IMR-90 (cell line): ENCODE results near the gene PTK7. TPM values are rescaled to one million over a fixed set of nuclear protein-coding genes. Genes with fewer than 3 reads are reported as not detected.

Experiments
- ATAC-seq: fragments of 200-7000 bp; cut with Tn5 transposase; 2 replicates; pipeline ENCODE4 v1.9.1; 2020; ENCODE audit warnings: low read depth, mild to moderate bottlenecking, moderate library complexity
- BruUV-seq: library from RNA; stranded (reverse); fragments of 400-500 nt; replicated peaks from 2 replicates; lab custom pipeline; 2021; lab: Mats Ljungman, UMichigan
- CTCF ChIA-PET: fragments of 300-600 bp; formaldehyde crosslinking; extraction: SDS; loops from one replicate; lab custom pipeline; 2021; ENCODE audit warnings: antibody characterized with exemption; lab: Yijun Ruan, JAX
- POLR2A ChIA-PET: fragments of 300-600 bp; sonication (Branson Sonifier 250); formaldehyde crosslinking; loops from one replicate; lab custom pipeline; 2022; ENCODE audit warnings: antibody characterized with exemption; ENCODE audit not compliant: unreplicated experiment; lab: Charles Lee
- DNase-seq: peaks from one replicate; pipeline ENCODE4 v3.0.0; 2013
- H2AFZ ChIP-seq: replicated peaks from 2 replicates; pipeline ENCODE3; 2013; ENCODE audit warnings: low read length, mild to moderate bottlenecking; ENCODE audit not compliant: poor library complexity
- H2AK5ac ChIP-seq: 2 replicates; pipeline ENCODE4 v1.6.1; 2013; ENCODE audit warnings: low read depth, low read length, inconsistent platforms
- H2AK9ac ChIP-seq: replicated peaks from 2 replicates; pipeline ENCODE3; 2013; ENCODE audit warnings: mild to moderate bottlenecking, low read depth, low read length, moderate library complexity; ENCODE audit not compliant: poor library complexity
- H2BK120ac ChIP-seq: 2 replicates; pipeline ENCODE4 v1.6.1; 2013; ENCODE audit warnings: low read depth, low read length, inconsistent platforms
- H2BK15ac ChIP-seq: 3 replicates; pipeline ENCODE4 v1.6.1; 2013; ENCODE audit warnings: low read depth, low read length, inconsistent platforms
- H2BK20ac ChIP-seq: 2 replicates; pipeline ENCODE4 v1.6.1; 2013; ENCODE audit warnings: low read depth, mild to moderate bottlenecking, inconsistent platforms, low read length, moderate library complexity
- H2BK5ac ChIP-seq: 2 replicates; pipeline ENCODE4 v1.6.1; 2013; ENCODE audit warnings: mild to moderate bottlenecking, low read depth, low read length, inconsistent platforms; ENCODE audit not compliant: poor library complexity, severe bottlenecking
- H3K14ac ChIP-seq: replicated peaks from 2 replicates; pipeline ENCODE4 v1.6.1; 2013; ENCODE audit warnings: low read depth, low read length, inconsistent platforms
- H3K18ac ChIP-seq: 2 replicates; pipeline ENCODE4 v1.6.1; 2013; ENCODE audit warnings: low read depth, low read length, control low read depth
- H3K23ac ChIP-seq: 2 replicates; pipeline ENCODE4 v1.6.1; 2013; ENCODE audit warnings: low read depth, low read length, inconsistent platforms
- H3K27ac ChIP-seq: 2 replicates; pipeline ENCODE4 v1.5.1; 2013; ENCODE audit warnings: mild to moderate bottlenecking, control low read depth, low read length; ENCODE audit not compliant: insufficient read depth
- H3K27me3 ChIP-seq: 2 replicates; pipeline ENCODE4 v1.6.1; 2013; ENCODE audit warnings: low read length; ENCODE audit not compliant: control insufficient read depth, insufficient read depth
- H3K36me3 ChIP-seq: 2 replicates; pipeline ENCODE4 v1.6.1; 2013; ENCODE audit warnings: low read length, mixed read lengths; ENCODE audit not compliant: control insufficient read depth, insufficient read depth
- H3K4ac ChIP-seq: 2 replicates; pipeline ENCODE4 v1.6.1; 2013; ENCODE audit warnings: low read depth, low read length, inconsistent platforms
- H3K4me1 ChIP-seq: 2 replicates; pipeline ENCODE4 v1.6.1; 2013; ENCODE audit warnings: low read length, mixed read lengths; ENCODE audit not compliant: control insufficient read depth, insufficient read depth
- H3K4me2 ChIP-seq: 2 replicates; pipeline ENCODE4 v1.6.1; 2013; ENCODE audit warnings: low read depth, mild to moderate bottlenecking, control low read depth, low read length, moderate library complexity
- H3K4me3 ChIP-seq: 2 replicates; pipeline ENCODE4 v1.5.1; 2013; ENCODE audit warnings: low read depth, mild to moderate bottlenecking, control low read depth, low read length, moderate library complexity; ENCODE audit not compliant: insufficient read depth
- H3K56ac ChIP-seq: 2 replicates; pipeline ENCODE4 v1.6.1; 2013; ENCODE audit warnings: low read length, inconsistent platforms; ENCODE audit not compliant: insufficient read depth; ENCODE audit errors: extremely low read depth
- H3K79me1 ChIP-seq, 2 experiments: 2 replicates each; pipeline ENCODE4 v1.6.1; 2013; ENCODE audit warnings: low read length in 2 of 2, inconsistent platforms in 1 of 2, low read depth in 1 of 2
- H3K9ac ChIP-seq: 2 replicates; pipeline ENCODE4 v1.6.1; 2013; ENCODE audit warnings: low read depth, low read length, control low read depth
- H3K9me1 ChIP-seq: 2 replicates; pipeline ENCODE4 v1.6.1; 2013; ENCODE audit warnings: low read length, inconsistent platforms; ENCODE audit not compliant: insufficient read depth
- H3K9me3 ChIP-seq: 2 replicates; pipeline ENCODE4 v1.6.1; 2013; ENCODE audit warnings: low read length; ENCODE audit not compliant: control insufficient read depth, insufficient read depth
- H4K20me1 ChIP-seq: 2 replicates; pipeline ENCODE4 v1.6.1; 2013; ENCODE audit warnings: low read length, inconsistent platforms; ENCODE audit not compliant: insufficient read depth
- H4K5ac ChIP-seq: 2 replicates; pipeline ENCODE4 v1.6.1; 2013; ENCODE audit warnings: mild to moderate bottlenecking, low read depth, low read length, control low read depth
- H4K8ac ChIP-seq, 2 experiments: 2 replicates each; pipeline ENCODE4 v1.6.1; 2013; ENCODE audit warnings: low read depth in 2 of 2, low read length in 2 of 2, control low read depth in 1 of 2, inconsistent platforms in 1 of 2
- H4K91ac ChIP-seq: 2 replicates; pipeline ENCODE4 v1.6.1; 2013; ENCODE audit warnings: low read depth, low read length, inconsistent platforms; ENCODE audit not compliant: insufficient read depth
- BHLHE40 ChIP-seq: fragments of 150-350 bp; IDR thresholded peaks from 2 replicates; pipeline ENCODE4 v1.6.1; 2016; ENCODE audit warnings: mild to moderate bottlenecking, low read depth, low read length
- MAFK ChIP-seq: IDR thresholded peaks from 2 replicates; pipeline ENCODE4 v1.6.1; 2012; ENCODE audit warnings: low read depth, low read length, improper control_type of control experiment
- MXI1 ChIP-seq: IDR thresholded peaks from 2 replicates; pipeline ENCODE4 v1.6.1; 2012; ENCODE audit warnings: low read depth, mild to moderate bottlenecking, low read length, moderate library complexity, borderline replicate concordance
- WGBS, 2 experiments: methylation state at CpG; one replicate each; pipeline versions ENCODE4 v1.1.5 to v1.1.7; 2013; ENCODE audit warnings: missing lambda C conversion rate in 2 of 2; ENCODE audit not compliant: insufficient read length in 1 of 2; ENCODE audit errors: extremely low coverage in 2 of 2; 5-methylcytosine and 5-hydroxymethylcytosine counted together
- dilution Hi-C: fragments of 300-500 bp; cut with HindIII; formaldehyde crosslinking; loops from one replicate; pipeline ENCODE4 v1.14.3; 2018; ENCODE audit warnings: low sequenced_read_pairs; ENCODE audit not compliant: unreplicated experiment
- in situ Hi-C: fragments of 300-500 bp; cut with MboI; formaldehyde crosslinking; loops from 3 replicates; pipeline ENCODE4 v1.14.3; 2019; ENCODE audit warnings: low sequenced_read_pairs, inconsistent platforms, mixed read lengths
- intact Hi-C: fragments of 100-400 bp; cut with micrococcal nuclease; formaldehyde crosslinking; loops from 2 replicates; pipeline ENCODE4 v1.10.0; 2022
- polyA plus RNA-seq, 3 experiments: library from polyadenylated mRNA; depleted of rRNA; stranded (reverse); fragments of >200 nt; gene quantifications; 2 replicates each; pipeline ENCODE4 v1.2.3, GENCODE V29; 2012; ENCODE audit warnings: low replicate concordance in 1 of 3
- total RNA-seq: library from RNA; depleted of rRNA; stranded (reverse); fragments of >200 nt; gene quantifications from 2 replicates; pipeline ENCODE4 v1.2.3, GENCODE V29; 2012

The PTK7 gene
- total and polyA plus RNA-seq, 2 of the 4 experiments (the other 2 are of a cell fraction): 47.1 to 142 TPM

DNA sequence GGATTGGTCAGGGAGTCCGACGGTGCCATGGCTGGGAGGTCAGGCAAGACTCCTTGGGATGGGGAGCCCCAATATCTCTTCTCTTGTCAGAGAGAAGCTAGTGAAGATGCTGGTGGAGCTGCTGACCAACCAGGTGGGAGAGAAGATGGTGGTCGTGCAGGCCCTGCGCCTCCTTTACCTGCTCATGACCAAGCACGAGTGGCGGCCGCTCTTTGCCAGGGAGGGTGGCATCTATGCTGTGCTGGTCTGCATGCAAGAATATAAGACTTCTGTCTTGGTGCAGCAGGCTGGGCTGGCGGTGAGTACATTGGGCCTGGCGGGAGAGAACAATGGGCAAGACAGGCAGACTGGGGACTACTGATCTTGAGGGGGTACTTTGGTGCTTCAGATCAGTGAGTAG, 116.8 kb downstream of the PTK7 start:
- Histone ChIP-seq H4K8ac (no peak overlapping the region), H3K9me1 (no peaks in the 10 kb centered on the region), H2BK120ac (no peak overlapping the region), H4K20me1 (no peaks in the 10 kb centered on the region), H3K4ac (no peak overlapping the region), H2BK5ac (no peak overlapping the region), H3K14ac (no peak overlapping the region), H3K56ac (no peak overlapping the region), H3K4me3 (no peak overlapping the region), H3K79me1 (peaks cover 0 to 3% of the 10 kb centered on the region in 2 experiments; a peak in 1 of 4 replicates), H3K4me1 (no peaks in the 10 kb centered on the region), H2AK9ac (no peak overlapping the region), H4K5ac (no peak overlapping the region), H4K91ac (no peak overlapping the region), H3K18ac (no peak overlapping the region), H3K4me2 (no peak overlapping the region), H3K9me3 (no peaks in the 10 kb centered on the region), H3K9ac (no peak overlapping the region), H2AFZ (no peak overlapping the region), H2BK20ac (no peak overlapping the region), H2AK5ac (no peak overlapping the region), H3K27ac (no peak overlapping the region), H2BK15ac (no peak overlapping the region), H3K36me3 (peaks cover 45% of the 10 kb centered on the region), H3K23ac (no peak overlapping the region), H3K27me3 (no peaks in the 10 kb centered on the region)
- BruUV-seq: no TSS peak
- in situ Hi-C loops: no loop called here
- no peak for TF ChIP-seq MAFK
- TF ChIP-seq BHLHE40: no peak
- TF ChIP-seq MXI1: no peak
- dilution Hi-C loops: no loop called here
- intact Hi-C loops: no loop called here
- 100% methylated on average over 2 of the region's 9 CpGs; no CpG with 5 or more reads in 1 of the 2 experiments for WGBS, 2 experiments
- POLR2A ChIA-PET: no interaction called here
- no peak for ATAC-seq
- CTCF ChIA-PET: no interaction called here
- no peak for DNase-seq
